B cell (primary cell): ENCODE measurements around the gene ANKS4B.

Source experiments
- EZH2 ChIP-seq: IDR thresholded peaks from 2 replicates; pipeline ENCODE4 v1.6.1; 2012; ENCODE audit warnings: borderline replicate concordance, low read depth, mild to moderate bottlenecking, moderate library complexity, low read length; ENCODE audit not compliant: insufficient read depth, poor library complexity, severe bottlenecking
- TF ChIP-seq, protein P1 (sequence below): fragments of 200-600 bp; IDR thresholded peaks from one replicate; pipeline ENCODE4 v1.8.0; 2022; ENCODE audit warnings: antibody characterized with exemption, mild to moderate bottlenecking

DNA sequence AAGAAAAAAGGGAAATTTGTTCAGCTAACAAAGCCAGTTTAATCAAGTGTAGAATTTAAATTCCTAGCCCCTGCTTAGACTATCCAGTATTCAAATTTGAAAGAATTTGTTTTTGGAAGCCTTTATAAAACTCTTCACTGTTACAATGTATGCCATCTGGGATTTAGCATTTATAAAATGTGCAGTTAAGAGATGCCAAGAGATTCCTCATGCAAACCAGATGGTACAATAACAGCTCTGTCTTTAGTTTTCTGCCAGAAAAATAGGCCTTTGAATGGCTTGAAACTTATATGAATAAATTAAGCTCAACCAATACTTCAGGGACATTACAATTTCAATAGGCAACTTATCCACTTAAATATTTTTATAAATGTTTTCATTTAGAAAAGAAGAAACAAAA, 6.8 kb upstream of the ANKS4B start:
- TF ChIP-seq, protein P1, sequence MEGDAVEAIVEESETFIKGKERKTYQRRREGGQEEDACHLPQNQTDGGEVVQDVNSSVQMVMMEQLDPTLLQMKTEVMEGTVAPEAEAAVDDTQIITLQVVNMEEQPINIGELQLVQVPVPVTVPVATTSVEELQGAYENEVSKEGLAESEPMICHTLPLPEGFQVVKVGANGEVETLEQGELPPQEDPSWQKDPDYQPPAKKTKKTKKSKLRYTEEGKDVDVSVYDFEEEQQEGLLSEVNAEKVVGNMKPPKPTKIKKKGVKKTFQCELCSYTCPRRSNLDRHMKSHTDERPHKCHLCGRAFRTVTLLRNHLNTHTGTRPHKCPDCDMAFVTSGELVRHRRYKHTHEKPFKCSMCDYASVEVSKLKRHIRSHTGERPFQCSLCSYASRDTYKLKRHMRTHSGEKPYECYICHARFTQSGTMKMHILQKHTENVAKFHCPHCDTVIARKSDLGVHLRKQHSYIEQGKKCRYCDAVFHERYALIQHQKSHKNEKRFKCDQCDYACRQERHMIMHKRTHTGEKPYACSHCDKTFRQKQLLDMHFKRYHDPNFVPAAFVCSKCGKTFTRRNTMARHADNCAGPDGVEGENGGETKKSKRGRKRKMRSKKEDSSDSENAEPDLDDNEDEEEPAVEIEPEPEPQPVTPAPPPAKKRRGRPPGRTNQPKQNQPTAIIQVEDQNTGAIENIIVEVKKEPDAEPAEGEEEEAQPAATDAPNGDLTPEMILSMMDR: no peak
- TF ChIP-seq EZH2: no peak
